ENCODE results near the gene SFXN1. TPM values are rescaled to one million over a fixed set of nuclear protein-coding genes. Genes with fewer than 3 reads are reported as not detected.
"Not testable (repeated sequence)": the region's sequence is repeated elsewhere in the genome, so short reads cannot be mapped to it uniquely, and the experiment has no call there.

Gene SFXN1
- total and polyA plus RNA-seq, 9 of the 15 experiments (the other 6 are each of a cell fraction or from before 2014, with no cell fraction given) = 31.8 to 261 (median 113) TPM

DNA sequence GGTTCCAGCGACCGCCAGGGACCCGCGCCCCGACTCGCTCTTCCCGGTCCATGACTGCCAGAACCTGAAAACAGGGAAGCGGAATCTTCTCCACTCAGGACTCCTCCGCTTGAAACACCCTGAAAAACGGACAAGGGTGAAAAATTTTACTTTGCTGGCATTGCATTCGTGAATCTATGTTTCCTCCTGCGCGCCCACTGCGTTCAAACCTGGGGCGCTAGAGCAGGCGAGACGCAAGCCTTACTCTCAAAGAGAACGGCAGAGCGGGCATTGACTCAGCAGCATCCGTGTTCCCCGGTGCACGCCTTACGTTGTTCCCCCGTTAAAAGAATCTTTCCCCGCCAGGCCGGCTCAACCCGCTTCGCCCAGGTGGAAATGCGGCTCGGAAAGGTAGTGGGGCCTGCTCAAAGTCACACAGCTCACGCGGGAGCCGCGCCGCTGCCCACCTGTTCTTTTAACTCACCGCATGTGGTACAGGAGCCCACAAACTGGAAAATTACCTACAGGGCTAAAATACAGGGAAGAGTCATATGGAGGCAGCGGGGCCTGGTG, 33.4 kb upstream of the SFXN1 start:
- TF ChIP-seq, protein P1, sequence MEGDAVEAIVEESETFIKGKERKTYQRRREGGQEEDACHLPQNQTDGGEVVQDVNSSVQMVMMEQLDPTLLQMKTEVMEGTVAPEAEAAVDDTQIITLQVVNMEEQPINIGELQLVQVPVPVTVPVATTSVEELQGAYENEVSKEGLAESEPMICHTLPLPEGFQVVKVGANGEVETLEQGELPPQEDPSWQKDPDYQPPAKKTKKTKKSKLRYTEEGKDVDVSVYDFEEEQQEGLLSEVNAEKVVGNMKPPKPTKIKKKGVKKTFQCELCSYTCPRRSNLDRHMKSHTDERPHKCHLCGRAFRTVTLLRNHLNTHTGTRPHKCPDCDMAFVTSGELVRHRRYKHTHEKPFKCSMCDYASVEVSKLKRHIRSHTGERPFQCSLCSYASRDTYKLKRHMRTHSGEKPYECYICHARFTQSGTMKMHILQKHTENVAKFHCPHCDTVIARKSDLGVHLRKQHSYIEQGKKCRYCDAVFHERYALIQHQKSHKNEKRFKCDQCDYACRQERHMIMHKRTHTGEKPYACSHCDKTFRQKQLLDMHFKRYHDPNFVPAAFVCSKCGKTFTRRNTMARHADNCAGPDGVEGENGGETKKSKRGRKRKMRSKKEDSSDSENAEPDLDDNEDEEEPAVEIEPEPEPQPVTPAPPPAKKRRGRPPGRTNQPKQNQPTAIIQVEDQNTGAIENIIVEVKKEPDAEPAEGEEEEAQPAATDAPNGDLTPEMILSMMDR (IDR thresholded peaks at IDR 0.05 in 2 of 3, conservative IDR thresholded peaks at IDR 0.05 in 1 of 3; ENCODE audit: insufficient read depth in 2 of 3, low read depth in 1 of 3, low read length in 3 of 3) = 0 out of 6 replicates have a peak, but pooled peaks of 1 of the 3 experiments have one; percentile 4
- no peak for TF ChIP-seq MCM2 (IDR thresholded peaks at IDR 0.05; ENCODE audit: low read depth)
- TF ChIP-seq RFX7 (CRISPR knock-in tag; IDR thresholded peaks at IDR 0.05) = no peak
- Histone ChIP-seq H2AFZ (ENCODE audit: low read depth, low read length) (no peak overlapping the region), H3K9me3 (replicated peaks; ENCODE audit: control insufficient read depth, insufficient read depth, low read depth, low read length) (no peaks in the 10 kb centered on the region), H4K20me1 (replicated peaks; ENCODE audit: control insufficient read depth, insufficient read depth, low read length) (no peaks in the 10 kb centered on the region; the same call in 1 of the 2 replicates), H3K4me2 (ENCODE audit: insufficient read depth, low read length) (no peak overlapping the region), H3K4me3 (no peak overlapping the region), H3K36me3 (ENCODE audit: control insufficient read depth, insufficient read depth, low read length) (no peaks in the 10 kb centered on the region), H3K79me2 (ENCODE audit: control insufficient read depth, insufficient read depth, low read length) (no peaks in the 10 kb centered on the region), H3K4me1 (replicated peaks in 1 of 2; ENCODE audit: control insufficient read depth in 2 of 2, insufficient read depth in 2 of 2, low read length in 2 of 2) (peaks cover 0 to 10% of the 10 kb centered on the region in 2 experiments; a peak in 1 of 5 replicates), H3K9me1 (ENCODE audit: control insufficient read depth, insufficient read depth, low read length) (no peaks in the 10 kb centered on the region), H3K9ac (ENCODE audit: insufficient read depth in 1 of 2, low read depth in 2 of 2, low read length in 2 of 2) (no peak overlapping the region), H3K27me3 (ENCODE audit: control insufficient read depth in 2 of 2, insufficient read depth in 2 of 2, low read length in 2 of 2) (peaks cover 32 to 54% of the 10 kb centered on the region in 2 experiments), H3K27ac (ENCODE audit: extremely low read depth, low read depth, low read length) (no peak overlapping the region)
- ChIA-PET CTCF (ENCODE audit: low intra/inter-chr PET ratio) (interaction anchor here (1.2 to 2.3 kb wide), 2 partner anchors 494 to 534 kb away, joined by 5 to 7 read pairs; no protein-coding TSS in a partner anchor), POLR2A (no interaction called here)
- in situ Hi-C loops (cut with MboI) = loop anchor here (5.0 to 10.0 kb wide), 2 partner anchors 503 to 1430 kb away; no protein-coding TSS in a partner anchor
- WGBS (ENCODE audit: insufficient coverage, low coverage, missing lambda C conversion rate) = 10% methylated on average over 36 of the region's 37 CpGs
- no peak for FAIRE-seq
- ATAC-seq = no peak
- BruUV-seq (replicated peaks) = no TSS peak
- no peak for DNase-seq (ENCODE audit: extremely low read depth in 1 of 4, low spot score in 3 of 4)
- intact Hi-C loops (cut with micrococcal nuclease) = loop anchor here (2.0 kb wide), 1 partner anchor 494 kb away; no protein-coding TSS in a partner anchor

GRCh38 chr5:175446378-175446777, 32.0 kb upstream of the SFXN1 start:
- CTCF ChIA-PET (ENCODE audit: low intra/inter-chr PET ratio) = interaction anchor here (2.3 kb wide), 1 partner anchor 496 kb away, joined by 5 read pairs; no protein-coding TSS in a partner anchor
- POLR2A ChIA-PET = not testable (repeated sequence)
- in situ Hi-C loops (cut with MboI) = loop anchor here (5.0 to 10.0 kb wide), 2 partner anchors 504 to 1432 kb away; no protein-coding TSS in a partner anchor

More at GRCh38 chr5:175446378-175446777, 32.0 kb upstream of the SFXN1 start:
- H3K79me2 ChIP-seq (ENCODE audit: control insufficient read depth, insufficient read depth, low read length); DNase-seq (ENCODE audit: extremely low read depth in 1 of 4, low spot score in 3 of 4); H3K27ac ChIP-seq (ENCODE audit: extremely low read depth, low read depth, low read length); H3K4me2 ChIP-seq (ENCODE audit: insufficient read depth, low read length); BruUV-seq (replicated peaks); FAIRE-seq; H3K9me1 ChIP-seq (ENCODE audit: control insufficient read depth, insufficient read depth, low read length); ATAC-seq; H3K4me3 ChIP-seq; H3K9me3 ChIP-seq (replicated peaks; ENCODE audit: control insufficient read depth, insufficient read depth, low read depth, low read length); H3K36me3 ChIP-seq (ENCODE audit: control insufficient read depth, insufficient read depth, low read length); intact Hi-C loops (cut with micrococcal nuclease); H2AFZ ChIP-seq (ENCODE audit: low read depth, low read length); H4K20me1 ChIP-seq (replicated peaks; ENCODE audit: control insufficient read depth, insufficient read depth, low read length); H3K9ac ChIP-seq (ENCODE audit: insufficient read depth in 1 of 2, low read depth in 2 of 2, low read length in 2 of 2): not testable (repeated sequence)
- peaks cover 32 to 54% of the 10 kb centered on the region in 2 experiments for H3K27me3 ChIP-seq (ENCODE audit: control insufficient read depth in 2 of 2, insufficient read depth in 2 of 2, low read length in 2 of 2)
- peaks cover 0 to 10% of the 10 kb centered on the region in 2 experiments; a peak in 1 of 5 replicates for H3K4me1 ChIP-seq (replicated peaks in 1 of 2; ENCODE audit: control insufficient read depth in 2 of 2, insufficient read depth in 2 of 2, low read length in 2 of 2)
- 4% methylated on average over 12 of the region's 14 CpGs for WGBS (ENCODE audit: insufficient coverage, low coverage, missing lambda C conversion rate)

All from K562 (cell line).